SK-N-MC (cell line): ENCODE results near the gene BCR.

Experiments
- EZH2 ChIP-seq: fragments of 200-600 bp; sonication (generic); IDR thresholded peaks from one replicate; pipeline ENCODE4 v1.6.1; 2017; ENCODE audit warnings: antibody characterized with exemption
- FOXP2 ChIP-seq: optimal IDR thresholded peaks from 2 replicates; pipeline ENCODE3; 2011; ENCODE audit warnings: mild to moderate bottlenecking, moderate library complexity; ENCODE audit not compliant: insufficient read depth; ENCODE audit errors: extremely low read length, control extremely low read depth
- POLR2AphosphoS5 ChIP-seq: IDR thresholded peaks from 2 replicates; pipeline ENCODE4 v1.6.1; 2012; ENCODE audit warnings: mild to moderate bottlenecking, low read depth, low read length, borderline replicate concordance

DNA sequence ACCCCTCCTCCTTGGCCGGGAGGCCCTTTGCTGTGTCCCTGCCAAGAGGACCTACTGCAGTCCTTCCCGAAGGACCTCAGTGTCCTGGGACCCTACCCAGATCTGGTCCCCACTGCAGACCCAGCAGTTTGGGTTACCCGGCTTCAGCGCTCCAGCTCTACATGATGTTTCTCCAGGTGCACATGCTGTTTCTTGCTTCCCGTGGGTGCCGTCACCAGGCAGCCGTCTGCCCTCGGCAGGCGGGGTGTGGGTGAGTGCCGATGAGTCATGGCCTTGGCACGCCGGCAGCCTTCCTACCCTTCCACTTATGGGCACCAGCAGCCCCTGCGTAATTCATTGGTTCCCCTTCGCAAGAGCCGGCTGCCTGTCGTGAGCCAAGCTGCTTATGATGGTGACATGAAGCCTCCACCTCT lies 101.8 kb downstream of the BCR start:
- TF ChIP-seq EZH2 (no peak), POLR2AphosphoS5 (no peak), FOXP2 (no peak)
